BJ (cell line): ENCODE data around the gene PRG2. TPM values are rescaled to one million over a fixed set of nuclear protein-coding genes. Genes with fewer than 3 reads are reported as not detected.

ENCODE experiments used
- CTCF ChIA-PET: fragments of 350-600 bp; formaldehyde crosslinking; extraction: SDS; loops from one replicate; lab custom pipeline; 2021; ENCODE audit warnings: antibody characterized with exemption, inconsistent platforms; lab: Yijun Ruan, JAX
- POLR2A ChIA-PET: fragments of 300-600 bp; sonication (Branson Sonifier 250); formaldehyde crosslinking; extraction: SDS; loops from one replicate; lab custom pipeline; 2021; ENCODE audit warnings: antibody characterized with exemption; lab: Charles Lee
- DNase-seq: peaks from one replicate; pipeline ENCODE4 v3.0.0-alpha.2; 2011; ENCODE audit warnings: low read depth
- H3K27me3 ChIP-seq: 2 replicates; pipeline ENCODE4 v1.6.0; 2011; ENCODE audit warnings: low read length; ENCODE audit not compliant: control insufficient read depth, insufficient read depth
- H3K36me3 ChIP-seq: 2 replicates; pipeline ENCODE4 v1.5.1; 2011; ENCODE audit warnings: low read length; ENCODE audit not compliant: control insufficient read depth, insufficient read depth
- H3K4me3 ChIP-seq: 2 replicates; pipeline ENCODE4 v1.5.1; 2011; ENCODE audit warnings: low read depth, mild to moderate bottlenecking, control low read depth, low read length
- polyA plus RNA-seq: library from polyadenylated mRNA; depleted of rRNA; stranded (reverse); fragments of >200 nt; gene quantifications from 2 replicates; pipeline ENCODE4 v1.2.3, GENCODE V29; 2011
- TF ChIP-seq, protein P1 (sequence below): IDR thresholded peaks from 2 replicates; pipeline ENCODE4 v1.5.1; 2011; ENCODE audit warnings: low read depth, mild to moderate bottlenecking, control low read depth, inconsistent platforms, low read length, moderate library complexity; ENCODE audit not compliant: insufficient read depth

Gene PRG2
- polyA plus RNA-seq, 1 experiment: not detected

DNA sequence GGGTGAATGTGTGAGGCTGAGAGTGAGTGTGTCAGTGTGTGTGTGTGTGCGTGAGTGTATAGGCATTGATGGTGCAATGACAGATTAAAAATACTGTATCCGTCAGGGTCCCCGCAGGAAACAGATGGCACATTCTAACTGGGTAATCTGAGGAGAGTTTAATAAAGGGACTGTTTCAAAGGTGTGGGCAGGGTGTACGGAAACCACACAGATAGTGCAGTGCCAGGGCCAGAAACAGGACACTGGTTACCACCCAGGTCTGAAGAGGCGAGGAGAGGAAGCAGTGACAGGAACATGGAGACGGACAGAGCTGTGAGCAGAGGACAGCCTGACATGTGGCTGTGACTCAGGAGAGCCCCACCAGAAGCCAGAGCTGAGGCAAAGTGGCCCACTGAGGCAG, 35.8 kb downstream of the PRG2 start:
- Histone ChIP-seq H3K27me3 (peaks cover 2% of the 10 kb centered on the region), H3K4me3 (no peak overlapping the region), H3K36me3 (no peaks in the 10 kb centered on the region)
- no peak for DNase-seq
- ChIA-PET CTCF (no interaction called here), POLR2A (no interaction called here)
- TF ChIP-seq, protein P1, sequence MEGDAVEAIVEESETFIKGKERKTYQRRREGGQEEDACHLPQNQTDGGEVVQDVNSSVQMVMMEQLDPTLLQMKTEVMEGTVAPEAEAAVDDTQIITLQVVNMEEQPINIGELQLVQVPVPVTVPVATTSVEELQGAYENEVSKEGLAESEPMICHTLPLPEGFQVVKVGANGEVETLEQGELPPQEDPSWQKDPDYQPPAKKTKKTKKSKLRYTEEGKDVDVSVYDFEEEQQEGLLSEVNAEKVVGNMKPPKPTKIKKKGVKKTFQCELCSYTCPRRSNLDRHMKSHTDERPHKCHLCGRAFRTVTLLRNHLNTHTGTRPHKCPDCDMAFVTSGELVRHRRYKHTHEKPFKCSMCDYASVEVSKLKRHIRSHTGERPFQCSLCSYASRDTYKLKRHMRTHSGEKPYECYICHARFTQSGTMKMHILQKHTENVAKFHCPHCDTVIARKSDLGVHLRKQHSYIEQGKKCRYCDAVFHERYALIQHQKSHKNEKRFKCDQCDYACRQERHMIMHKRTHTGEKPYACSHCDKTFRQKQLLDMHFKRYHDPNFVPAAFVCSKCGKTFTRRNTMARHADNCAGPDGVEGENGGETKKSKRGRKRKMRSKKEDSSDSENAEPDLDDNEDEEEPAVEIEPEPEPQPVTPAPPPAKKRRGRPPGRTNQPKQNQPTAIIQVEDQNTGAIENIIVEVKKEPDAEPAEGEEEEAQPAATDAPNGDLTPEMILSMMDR: no peak

DNA sequence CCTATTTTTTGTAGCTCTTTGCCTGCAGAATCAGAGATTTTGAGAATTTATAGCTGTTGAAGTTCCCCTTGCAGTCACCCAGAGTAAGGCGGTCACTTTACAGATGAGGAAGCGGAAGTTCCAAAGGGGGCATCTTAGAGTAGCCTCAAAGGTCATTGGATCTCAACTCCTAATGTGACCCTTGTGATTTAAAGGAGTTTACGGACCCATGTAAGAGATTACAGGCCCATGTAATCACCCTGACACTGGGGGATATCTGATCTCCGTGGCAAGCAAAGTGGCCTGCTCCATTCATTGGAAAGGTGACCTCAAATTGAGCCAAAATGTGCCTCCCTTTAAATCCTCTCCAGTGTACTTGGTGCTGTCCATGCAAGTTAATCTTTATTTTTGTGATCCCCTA, 36.6 kb downstream of the PRG2 start:
- no peaks in the 10 kb centered on the region for H3K36me3 ChIP-seq
- H3K27me3 ChIP-seq: no peaks in the 10 kb centered on the region; the same call in 1 of the 2 replicates
- H3K4me3 ChIP-seq: no peak overlapping the region
- ChIA-PET CTCF (interaction anchor here (1.9 to 2.3 kb wide), 2 partner anchors 104 to 140 kb away, joined by 6 to 9 read pairs; no protein-coding TSS in a partner anchor), POLR2A (no interaction called here)
- DNase-seq: no peak
- TF ChIP-seq, protein P1: no peak

DNA sequence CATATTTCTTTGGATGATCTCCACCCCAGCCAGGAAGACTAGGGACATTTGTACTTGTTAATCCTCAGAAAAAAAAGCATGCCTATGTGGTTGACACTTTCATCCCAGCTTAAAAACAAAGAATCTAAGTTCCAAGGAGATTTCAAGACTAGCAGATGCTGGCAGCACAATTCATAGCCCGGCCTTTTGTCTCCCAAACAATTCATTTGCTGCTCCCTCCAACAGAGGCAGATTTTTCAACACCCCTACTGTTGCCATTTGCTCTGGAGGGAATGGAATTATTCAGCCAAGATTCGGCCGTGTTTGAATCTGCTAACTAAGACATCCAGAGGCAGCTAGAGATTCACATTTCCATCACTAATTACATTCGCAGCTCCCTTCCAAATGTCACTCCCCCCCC, 37.0 kb downstream of the PRG2 start:
- ChIA-PET CTCF (interaction anchor here (0.7 to 2.3 kb wide), 4 partner anchors 9 to 512 kb away, joined by 3 to 9 read pairs (median 5); no protein-coding TSS in a partner anchor), POLR2A (no interaction called here)
- no peaks in the 10 kb centered on the region; the same call in 1 of the 2 replicates for H3K27me3 ChIP-seq
- H3K4me3 ChIP-seq: no peak overlapping the region
- H3K36me3 ChIP-seq: no peaks in the 10 kb centered on the region
- TF ChIP-seq, protein P1: no peak
- no peak for DNase-seq

DNA sequence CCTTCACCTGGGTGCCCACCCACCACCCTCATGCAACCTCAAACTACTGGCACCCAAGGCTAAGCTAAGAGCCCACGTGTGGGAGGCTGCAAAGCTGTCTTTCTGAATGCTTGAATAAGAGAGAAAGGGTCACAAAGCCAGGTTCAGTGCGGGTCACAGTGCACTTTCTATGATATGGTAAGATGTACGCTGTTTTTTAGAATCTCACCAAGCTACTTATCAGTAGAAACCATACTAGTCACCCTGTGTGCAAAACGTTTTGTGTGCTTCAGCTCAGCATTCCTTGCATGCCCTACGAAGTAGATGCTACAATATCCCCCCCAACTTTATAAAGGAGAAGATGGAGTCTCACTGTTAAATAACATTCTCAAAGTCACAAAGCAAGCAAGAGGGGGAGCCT, 37.4 kb downstream of the PRG2 start:
- Histone ChIP-seq H3K36me3 (no peaks in the 10 kb centered on the region), H3K4me3 (no peak overlapping the region), H3K27me3 (no peaks in the 10 kb centered on the region; the same call in 1 of the 2 replicates)
- POLR2A ChIA-PET: no interaction called here
- CTCF ChIA-PET: interaction anchor here (0.6 to 2.3 kb wide), 6 partner anchors 9 to 936 kb away, joined by 3 to 9 read pairs (median 4); no protein-coding TSS in a partner anchor
- TF ChIP-seq, protein P1: no peak
- DNase-seq: no peak

DNA sequence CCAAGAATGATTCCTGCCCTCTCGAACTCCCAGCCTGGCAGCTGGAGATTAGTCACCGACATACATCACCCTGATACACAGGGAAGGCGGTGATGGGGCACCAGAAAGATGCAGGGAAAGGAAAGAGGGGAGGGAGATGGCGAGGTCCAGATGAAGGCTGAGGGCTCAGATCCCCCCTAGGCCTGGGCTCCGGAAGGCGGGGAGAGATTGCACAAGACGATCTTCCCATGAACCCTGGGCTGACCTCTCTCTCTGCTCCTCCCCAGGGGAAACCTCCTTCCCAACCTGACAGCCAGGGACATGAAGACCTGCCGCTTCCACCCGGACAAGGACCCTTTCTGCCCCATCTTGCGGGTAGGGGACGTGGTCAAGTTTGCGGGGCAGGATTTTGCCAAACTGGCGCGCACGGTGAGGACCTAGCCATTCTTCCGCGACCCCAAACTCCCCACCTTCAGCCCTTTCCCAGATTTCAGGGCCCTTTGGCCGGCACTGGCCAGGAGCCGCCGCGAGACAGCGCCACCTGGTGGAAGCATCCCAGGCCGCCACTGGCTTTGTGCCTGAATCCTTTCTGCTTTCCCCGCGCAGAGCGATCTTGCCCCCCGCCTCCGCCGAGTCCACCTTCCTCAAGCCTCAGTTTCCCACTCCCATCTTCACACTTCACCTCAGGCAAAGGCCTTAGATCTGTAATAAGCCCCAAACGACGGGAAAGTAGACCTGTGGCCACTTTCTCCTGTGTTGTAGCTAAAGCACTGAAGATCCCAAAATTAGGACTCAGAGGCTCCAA, 40.8 kb downstream of the PRG2 start:
- TF ChIP-seq, protein P1: peak; percentile 93
- POLR2A ChIA-PET: no interaction called here
- CTCF ChIA-PET: interaction anchor here (0.6 to 3.0 kb wide), 18 partner anchors 11 to 1613 kb away, joined by 3 to 32 read pairs (median 3); partner anchors contain the start of gene P2RX3
- H3K4me3 ChIP-seq: no peak overlapping the region
- DNase-seq: no peak
- no peaks in the 10 kb centered on the region; the same call in 1 of the 2 replicates for H3K27me3 ChIP-seq
- no peaks in the 10 kb centered on the region for H3K36me3 ChIP-seq
